ENCODE data around the gene SEMA3C.

SEMA3C gene

GRCh38 chr7:80790877-80791276 lies 128.0 kb downstream of the SEMA3C start:
- no peak overlapping the region for H3K27ac ChIP-seq
- H3K27me3 ChIP-seq (ENCODE audit: control insufficient read depth, insufficient read depth, low read length) = no peaks in the 10 kb centered on the region
- H3K9ac ChIP-seq = no peak overlapping the region
- no peak overlapping the region for H3K4me2 ChIP-seq (ENCODE audit: low read length)
- H3K36me3 ChIP-seq (ENCODE audit: control insufficient read depth, insufficient read depth, low read length) = no peaks in the 10 kb centered on the region
- no peak for TF ChIP-seq CTCF (IDR thresholded peaks at IDR 0.05)
- no peaks in the 10 kb centered on the region for H3K4me1 ChIP-seq
- no peaks in the 10 kb centered on the region for H3K9me3 ChIP-seq (ENCODE audit: control insufficient read depth, low read length)
- H2AFZ ChIP-seq = no peak overlapping the region
- H3K4me3 ChIP-seq (ENCODE audit: low read depth, low read length) = no peak overlapping the region
- no peaks in the 10 kb centered on the region for H3K79me2 ChIP-seq

DNA sequence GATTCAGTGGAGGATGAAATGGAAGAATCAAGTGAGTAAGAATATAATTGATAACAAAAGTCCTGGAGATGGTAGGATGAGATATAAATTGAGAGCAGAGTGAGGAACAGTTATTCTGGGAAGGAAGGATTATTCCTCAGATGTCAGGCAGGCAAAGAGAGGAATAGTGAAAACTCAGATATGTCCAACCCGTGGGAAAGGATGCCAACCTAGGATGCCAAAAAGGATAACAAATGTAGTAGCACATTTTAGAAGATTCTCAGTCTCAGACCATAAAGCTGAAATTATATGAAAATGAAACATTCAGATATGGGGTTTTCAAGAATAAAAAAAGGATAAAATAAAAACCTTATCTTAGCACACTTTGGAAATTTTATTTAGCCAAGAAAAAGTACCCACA lies 131.1 kb downstream of the SEMA3C start:
- no peak for TF ChIP-seq CTCF (IDR thresholded peaks at IDR 0.05)
- no peak overlapping the region for H3K4me2 ChIP-seq (ENCODE audit: low read length)
- H3K9ac ChIP-seq = no peak overlapping the region
- no peak overlapping the region for H3K27ac ChIP-seq
- H3K9me3 ChIP-seq (ENCODE audit: control insufficient read depth, low read length) = no peaks in the 10 kb centered on the region
- H3K4me3 ChIP-seq (ENCODE audit: low read depth, low read length) = no peak overlapping the region
- H3K4me1 ChIP-seq = no peaks in the 10 kb centered on the region
- H3K27me3 ChIP-seq (ENCODE audit: control insufficient read depth, insufficient read depth, low read length) = no peaks in the 10 kb centered on the region
- no peaks in the 10 kb centered on the region for H3K79me2 ChIP-seq
- no peak overlapping the region for H2AFZ ChIP-seq
- H3K36me3 ChIP-seq (ENCODE audit: control insufficient read depth, insufficient read depth, low read length) = no peaks in the 10 kb centered on the region

DNA sequence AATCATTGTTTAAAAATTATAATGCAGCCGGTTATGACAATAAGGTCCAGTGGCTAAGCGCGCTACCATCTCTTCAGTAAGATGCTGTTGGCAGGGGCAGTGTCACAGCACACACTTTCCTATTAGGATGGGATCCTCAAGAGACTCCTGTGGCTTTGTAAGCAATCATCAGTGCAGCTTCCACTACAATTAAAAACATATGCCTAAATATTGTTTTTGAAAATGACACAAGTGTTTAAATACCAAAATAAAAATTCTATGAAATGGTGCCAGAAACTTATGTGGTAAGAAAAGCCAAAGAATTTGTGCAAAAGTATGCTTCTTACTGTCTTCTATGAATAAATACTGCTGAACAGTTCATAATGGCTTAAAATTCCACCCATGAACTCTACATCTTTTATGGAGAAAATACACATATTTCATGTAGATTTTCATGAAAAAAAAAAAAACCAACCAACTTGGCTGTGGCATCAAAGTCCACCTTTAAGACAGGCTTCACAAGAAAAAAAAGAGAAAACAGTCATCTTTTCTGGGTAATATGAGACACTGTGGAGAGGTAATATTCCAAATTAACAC lies 132.8 kb downstream of the SEMA3C start:
- no peak for TF ChIP-seq CTCF (IDR thresholded peaks at IDR 0.05)
- no peak overlapping the region for H2AFZ ChIP-seq
- H3K9ac ChIP-seq = no peak overlapping the region
- no peak overlapping the region for H3K27ac ChIP-seq
- no peaks in the 10 kb centered on the region for H3K27me3 ChIP-seq (ENCODE audit: control insufficient read depth, insufficient read depth, low read length)
- H3K4me1 ChIP-seq = no peaks in the 10 kb centered on the region
- H3K79me2 ChIP-seq = no peaks in the 10 kb centered on the region
- no peak overlapping the region for H3K4me3 ChIP-seq (ENCODE audit: low read depth, low read length)
- no peaks in the 10 kb centered on the region for H3K36me3 ChIP-seq (ENCODE audit: control insufficient read depth, insufficient read depth, low read length)
- no peak overlapping the region for H3K4me2 ChIP-seq (ENCODE audit: low read length)
- H3K9me3 ChIP-seq (ENCODE audit: control insufficient read depth, low read length) = no peaks in the 10 kb centered on the region

DNA sequence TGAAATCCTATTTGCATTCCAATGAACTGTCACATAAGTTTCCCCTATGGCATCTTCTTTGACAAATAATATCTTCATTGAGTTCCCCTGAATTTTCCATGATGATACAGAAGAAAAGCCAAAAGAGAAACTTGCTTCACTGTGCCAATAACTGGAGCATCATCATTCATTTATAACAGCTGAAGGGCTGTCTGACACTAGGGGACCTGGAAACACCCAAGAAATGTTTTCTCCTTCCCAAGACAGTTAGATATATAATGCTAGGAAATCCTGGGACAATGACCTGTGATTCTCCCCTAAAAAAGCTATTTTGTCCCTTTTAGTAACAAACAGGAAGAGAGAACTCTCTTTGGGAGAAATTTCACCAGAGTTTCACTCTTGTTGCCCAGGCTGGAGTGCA lies 133.6 kb downstream of the SEMA3C start:
- no peak for TF ChIP-seq CTCF (IDR thresholded peaks at IDR 0.05)
- H3K4me2 ChIP-seq (ENCODE audit: low read length) = no peak overlapping the region
- H3K79me2 ChIP-seq = no peaks in the 10 kb centered on the region
- no peak overlapping the region for H3K4me3 ChIP-seq (ENCODE audit: low read depth, low read length)
- H3K9ac ChIP-seq = no peak overlapping the region
- H3K9me3 ChIP-seq (ENCODE audit: control insufficient read depth, low read length) = no peaks in the 10 kb centered on the region
- H2AFZ ChIP-seq = no peak overlapping the region
- no peaks in the 10 kb centered on the region for H3K27me3 ChIP-seq (ENCODE audit: control insufficient read depth, insufficient read depth, low read length)
- H3K27ac ChIP-seq = no peak overlapping the region
- H3K4me1 ChIP-seq = no peaks in the 10 kb centered on the region
- H3K36me3 ChIP-seq (ENCODE audit: control insufficient read depth, insufficient read depth, low read length) = no peaks in the 10 kb centered on the region

DNA sequence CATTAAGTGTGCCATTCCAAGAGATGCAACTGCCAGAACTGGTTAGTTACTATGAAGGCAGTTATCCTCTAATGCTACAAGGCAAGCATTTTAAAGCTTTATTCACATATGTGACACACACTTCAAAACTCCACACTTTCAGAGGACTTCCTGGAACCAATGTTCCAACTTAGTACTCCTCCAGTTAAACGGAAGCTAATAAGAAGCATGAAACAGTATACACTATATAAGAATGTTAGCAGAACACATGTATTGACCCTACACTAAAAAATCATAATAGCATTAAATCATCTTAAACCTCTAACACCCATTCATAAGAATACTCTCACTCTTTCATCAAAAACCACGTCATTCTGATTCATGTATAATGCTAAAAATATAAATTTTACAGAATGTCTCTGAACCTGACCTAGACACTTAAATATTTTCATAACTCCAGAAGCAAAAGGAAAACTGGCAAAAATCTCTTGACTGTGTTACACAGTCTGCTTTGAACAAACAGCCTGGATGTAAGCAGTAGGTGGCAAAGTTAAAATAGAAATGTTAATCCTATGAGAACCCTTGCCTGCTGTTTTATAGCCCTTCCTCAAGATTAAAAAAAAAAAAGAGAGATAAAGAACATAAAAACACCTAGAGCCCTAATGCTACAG lies 135.0 kb downstream of the SEMA3C start:
- Histone ChIP-seq H3K27me3 (ENCODE audit: control insufficient read depth, insufficient read depth, low read length) (no peaks in the 10 kb centered on the region), H3K4me3 (ENCODE audit: low read depth, low read length) (no peak overlapping the region), H3K9me3 (ENCODE audit: control insufficient read depth, low read length) (no peaks in the 10 kb centered on the region), H3K9ac (no peak overlapping the region), H3K36me3 (ENCODE audit: control insufficient read depth, insufficient read depth, low read length) (no peaks in the 10 kb centered on the region), H3K27ac (no peak overlapping the region), H3K4me2 (ENCODE audit: low read length) (no peak overlapping the region), H2AFZ (no peak overlapping the region), H3K4me1 (no peaks in the 10 kb centered on the region), H3K79me2 (no peaks in the 10 kb centered on the region)
- no peak for TF ChIP-seq CTCF (IDR thresholded peaks at IDR 0.05)

Data from parathyroid adenoma (tissue), 2 donors.